Mesothelial cell of epicardium (in vitro differentiated cells): ENCODE measurements around the gene HLA-DRB1. TPM values are rescaled to one million over a fixed set of nuclear protein-coding genes. Genes with fewer than 3 reads are reported as not detected.
A peak's percentile ranks its signal among the peaks of the same experiment; 100 is the strongest.
"Not testable (repeated sequence)": the region's sequence is repeated elsewhere in the genome, so short reads cannot be mapped to it uniquely, and the experiment has no call there.

Source experiments
- DNase-seq, 2 experiments: peaks; one replicate each; pipeline ENCODE4 v3.0.0; 2021; ENCODE audit warnings: low spot score in 2 of 2; ENCODE audit not compliant: unreplicated experiment in 2 of 2
- H3K27ac Mint-ChIP-seq: 2 replicates; pipeline ENCODE4 v1.8.0; 2021; ENCODE audit warnings: mixed read lengths
- H3K27me3 Mint-ChIP-seq: 2 replicates; pipeline ENCODE4 v1.8.0; 2021; ENCODE audit warnings: low read depth, mixed read lengths
- H3K36me3 Mint-ChIP-seq: 2 replicates; pipeline ENCODE4 v1.8.0; 2021; ENCODE audit warnings: mixed read lengths
- H3K4me1 Mint-ChIP-seq: 2 replicates; pipeline ENCODE4 v1.8.0; 2021; ENCODE audit warnings: mixed read lengths
- H3K4me3 Mint-ChIP-seq: 2 replicates; pipeline ENCODE4 v1.8.0; 2021; ENCODE audit warnings: mild to moderate bottlenecking, moderate library complexity, mixed read lengths
- H3K9me3 Mint-ChIP-seq: 2 replicates; pipeline ENCODE4 v1.8.0; 2021; ENCODE audit warnings: mixed read lengths
- CTCF ChIP-seq: fragments of 200-600 bp; sonication (generic); IDR thresholded peaks from one replicate; pipeline ENCODE4 v1.5.0; 2021; ENCODE audit warnings: antibody characterized with exemption; ENCODE audit not compliant: unreplicated experiment
- total RNA-seq: library from RNA; stranded (reverse); gene quantifications from 3 replicates; pipeline ENCODE4 v1.2.1, GENCODE V29; 2021

HLA-DRB1 gene
- 4.5 to 5.4 TPM (median 5.3 TPM) in 3 replicates for total RNA-seq

GRCh38 chr6:32589596-32590449 is at the start of gene HLA-DRB1:
Gene HLA-DRB1, minus strand, starts transcription at chr6:32589848. Its CDS starts 106 bp downstream, at chr6:32589742.
- Mint-ChIP-seq H3K27me3 (peaks cover 22% of the 10 kb centered on the region), H3K4me3 (no peak within 1 kb of the TSS), H3K9me3 (no peaks in the 10 kb centered on the region), H3K36me3 (no peaks in the 10 kb centered on the region), H3K4me1 (no peaks in the 10 kb centered on the region), H3K27ac (peak within 1 kb of the TSS; percentile 0)
- no peak for DNase-seq
- TF ChIP-seq CTCF = no peak

- TF ChIP-seq CTCF = no peak
- H3K27ac Mint-ChIP-seq = no peak overlapping the region
- H3K4me1 Mint-ChIP-seq = peaks cover 2% of the 10 kb centered on the region
- peaks cover 4% of the 10 kb centered on the region for H3K27me3 Mint-ChIP-seq
- no peaks in the 10 kb centered on the region for H3K9me3 Mint-ChIP-seq
- no peak for DNase-seq
- H3K36me3 Mint-ChIP-seq = no peaks in the 10 kb centered on the region
- no peak overlapping the region for H3K4me3 Mint-ChIP-seq
Measured at GRCh38 chr6:32638532-32639219, 49.0 kb upstream of the HLA-DRB1 start.

GRCh38 chr6:32637883-32638282 is 48.2 kb upstream of the HLA-DRB1 start:
- Mint-ChIP-seq H3K27me3 (peaks cover 4% of the 10 kb centered on the region), H3K9me3 (no peaks in the 10 kb centered on the region), H3K36me3 (no peaks in the 10 kb centered on the region), H3K4me1 (peaks cover 2% of the 10 kb centered on the region), H3K4me3 (no peak overlapping the region), H3K27ac (no peak overlapping the region)
- TF ChIP-seq CTCF = no peak
- DNase-seq = no peak

- Mint-ChIP-seq H3K4me1 (peaks cover 2% of the 10 kb centered on the region), H3K9me3 (no peaks in the 10 kb centered on the region), H3K27me3 (peaks cover 4% of the 10 kb centered on the region), H3K4me3 (no peak within 1 kb of the TSS), H3K27ac (no peak within 1 kb of the TSS), H3K36me3 (no peaks in the 10 kb centered on the region)
- DNase-seq = no peak
- TF ChIP-seq CTCF = no peak
Measured at GRCh38 chr6:32637219-32637880, 47.7 kb upstream of the HLA-DRB1 start, which contains the start of gene HLA-DQA1. Gene HLA-DQA1, plus strand, starts transcription at chr6:32637406. Its CDS starts 53 bp downstream, at chr6:32637459.

GRCh38 chr6:32635526-32636123 is 46.0 kb upstream of the HLA-DRB1 start:
- H3K27ac Mint-ChIP-seq = no peak overlapping the region
- H3K4me1 Mint-ChIP-seq = peaks cover 2% of the 10 kb centered on the region
- no peak for TF ChIP-seq CTCF
- peaks cover 4% of the 10 kb centered on the region for H3K9me3 Mint-ChIP-seq
- H3K4me3 Mint-ChIP-seq = no peak overlapping the region
- peaks cover 2% of the 10 kb centered on the region for H3K27me3 Mint-ChIP-seq
- no peak for DNase-seq
- no peaks in the 10 kb centered on the region for H3K36me3 Mint-ChIP-seq

GRCh38 chr6:32629793-32630192 is 40.1 kb upstream of the HLA-DRB1 start:
- DNase-seq, H3K36me3 Mint-ChIP-seq, H3K27ac Mint-ChIP-seq, H3K4me1 Mint-ChIP-seq, H3K27me3 Mint-ChIP-seq, H3K4me3 Mint-ChIP-seq: not testable (repeated sequence)
- peaks cover 12% of the 10 kb centered on the region for H3K9me3 Mint-ChIP-seq
